H1 (cell line): ENCODE data around the gene RFX5. TPM values are rescaled to one million over a fixed set of nuclear protein-coding genes. Genes with fewer than 3 reads are reported as not detected.

ENCODE experiments used
- CTCF ChIA-PET: fragments of 300-600 bp; sonication (Branson Sonifier 250); formaldehyde crosslinking; loops from one replicate; lab custom pipeline; 2021; ENCODE audit not compliant: partially characterized antibody; lab: Charles Lee
- POLR2A ChIA-PET: fragments of 300-600 bp; sonication (Branson Sonifier 250); formaldehyde crosslinking; loops from one replicate; lab custom pipeline; 2021; ENCODE audit warnings: inconsistent platforms; ENCODE audit not compliant: partially characterized antibody; lab: Charles Lee
- DNase-seq, 2 experiments: peaks; one replicate each; pipeline versions ENCODE4 v3.0.0 to v3.0.0-alpha.2; 2010 to 2022; ENCODE audit warnings: low spot score in 2 of 2, low read depth in 1 of 2, mixed read lengths in 1 of 2
- FAIRE-seq: peaks from 2 replicates; lab custom pipeline; 2011; peaks lifted over from hg19 to GRCh38; lab: Jason Lieb, UNC
- H2AFZ ChIP-seq: 2 replicates; pipeline ENCODE4 v1.8.1; 2012; ENCODE audit warnings: low read length, inconsistent platforms
- H2AK5ac ChIP-seq: 2 replicates; pipeline ENCODE4 v1.6.1; 2013; ENCODE audit warnings: low read depth, low read length
- H2BK120ac ChIP-seq: replicated peaks from 2 replicates; pipeline ENCODE3; 2013; ENCODE audit warnings: low read depth, low read length, inconsistent platforms
- H2BK12ac ChIP-seq: 2 replicates; pipeline ENCODE4 v1.6.1; 2013; ENCODE audit warnings: low read depth, low read length
- H2BK15ac ChIP-seq: 2 replicates; pipeline ENCODE4 v1.6.1; 2013; ENCODE audit warnings: low read length
- H2BK20ac ChIP-seq: 2 replicates; pipeline ENCODE4 v1.6.1; 2013; ENCODE audit warnings: low read length
- H2BK5ac ChIP-seq: 2 replicates; pipeline ENCODE4 v1.6.1; 2013; ENCODE audit warnings: low read depth, low read length
- H3K14ac ChIP-seq: 2 replicates; pipeline ENCODE4 v1.6.1; 2013; ENCODE audit warnings: inconsistent platforms; ENCODE audit not compliant: insufficient read length
- H3K18ac ChIP-seq: 2 replicates; pipeline ENCODE4 v1.6.1; 2013; ENCODE audit warnings: low read length; ENCODE audit errors: extremely low read depth
- H3K23ac ChIP-seq: 2 replicates; pipeline ENCODE4 v1.6.1; 2013; ENCODE audit warnings: inconsistent platforms; ENCODE audit not compliant: insufficient read length
- H3K23me2 ChIP-seq: 2 replicates; pipeline ENCODE4 v1.6.1; 2013; ENCODE audit warnings: low read depth, low read length
- H3K27ac ChIP-seq: 2 replicates; pipeline ENCODE4 v1.6.1; 2011; ENCODE audit warnings: low read depth, low read length, inconsistent platforms
- H3K27me3 ChIP-seq, 4 experiments: replicated peaks in 1 of 4; 1 replicate in 1 of 4; 2 replicates in 3 of 4; pipeline versions ENCODE4 v1.6.1 to v1.8.1; 2011 to 2013; ENCODE audit warnings: low read length in 3 of 4, mild to moderate bottlenecking in 3 of 4, inconsistent platforms in 2 of 4, mixed read lengths in 2 of 4, moderate library complexity in 1 of 4; ENCODE audit not compliant: control insufficient read depth in 3 of 4, insufficient read depth in 3 of 4; ENCODE audit errors: extremely low read depth in 1 of 4
- H3K36me3 ChIP-seq, 4 experiments: 2 replicates each; pipeline versions ENCODE4 v1.6.1 to v1.8.1; 2011 to 2013; ENCODE audit warnings: mild to moderate bottlenecking in 4 of 4, low read length in 3 of 4, moderate library complexity in 2 of 4, control low read depth in 1 of 4, inconsistent platforms in 1 of 4; ENCODE audit not compliant: insufficient read depth in 4 of 4, control insufficient read depth in 2 of 4
- H3K4ac ChIP-seq: replicated peaks from 2 replicates; pipeline ENCODE3; 2013; ENCODE audit warnings: low read length, low read depth, mixed read lengths, inconsistent platforms; ENCODE audit not compliant: insufficient read length
- H3K4me1 ChIP-seq, 4 experiments: replicated peaks in 1 of 4; 1 replicate in 1 of 4; 2 replicates in 3 of 4; pipeline versions ENCODE4 v1.6.1 to v1.8.1; 2011 to 2013; ENCODE audit warnings: low read length in 3 of 4, inconsistent platforms in 2 of 4, mixed read lengths in 1 of 4; ENCODE audit not compliant: insufficient read depth in 4 of 4, control insufficient read depth in 3 of 4
- H3K4me2 ChIP-seq, 2 experiments: 2 replicates each; pipeline versions ENCODE4 v1.6.1 to v1.8.1; 2011 to 2013; ENCODE audit warnings: low read depth in 2 of 2, low read length in 2 of 2, control low read depth in 1 of 2, inconsistent platforms in 1 of 2, mild to moderate bottlenecking in 1 of 2; ENCODE audit not compliant: insufficient read depth in 1 of 2
- H3K4me3 ChIP-seq, 4 experiments: fragments of 200-600, 300-600 bp in 1 of 4; sonication (generic), shearing (Covaris generic), sonication (Bioruptor Twin) in 1 of 4; 2 replicates each; pipeline versions ENCODE4 v1.5.1 to v1.8.1; 2011 to 2016; ENCODE audit warnings: low read length in 4 of 4, low read depth in 3 of 4, control low read depth in 2 of 4, inconsistent platforms in 2 of 4, mild to moderate bottlenecking in 2 of 4, mixed read lengths in 1 of 4, moderate library complexity in 1 of 4; ENCODE audit not compliant: insufficient read depth in 2 of 4; ENCODE audit errors: extremely low read depth in 1 of 4
- H3K56ac ChIP-seq: replicated peaks from 2 replicates; pipeline ENCODE3; 2013; ENCODE audit warnings: low read depth, mild to moderate bottlenecking, mixed read lengths, low read length, inconsistent platforms; ENCODE audit not compliant: insufficient read length
- H3K79me1 ChIP-seq: 2 replicates; pipeline ENCODE4 v1.6.1; 2013; ENCODE audit warnings: low read depth, low read length, control low read depth
- H3K79me2 ChIP-seq, 2 experiments: 2 replicates each; pipeline versions ENCODE4 v1.6.1 to v1.8.1; 2012 to 2013; ENCODE audit warnings: low read length in 2 of 2, mild to moderate bottlenecking in 2 of 2, inconsistent platforms in 1 of 2; ENCODE audit not compliant: insufficient read depth in 2 of 2, control insufficient read depth in 1 of 2
- H3K9ac ChIP-seq, 4 experiments: replicated peaks in 1 of 4; 1 replicate in 1 of 4; 2 replicates in 3 of 4; pipeline versions ENCODE4 v1.6.1 to v1.8.1; 2011 to 2013; ENCODE audit warnings: low read depth in 3 of 4, low read length in 3 of 4, control low read depth in 2 of 4, mild to moderate bottlenecking in 2 of 4, moderate library complexity in 2 of 4, inconsistent platforms in 1 of 4; ENCODE audit errors: extremely low read depth in 1 of 4
- H3K9me3 ChIP-seq, 2 experiments: 2 replicates each; pipeline versions ENCODE4 v1.6.1 to v1.8.1; 2012 to 2013; ENCODE audit warnings: mild to moderate bottlenecking in 2 of 2, moderate library complexity in 2 of 2, control low read depth in 1 of 2, inconsistent platforms in 1 of 2, low read depth in 1 of 2, low read length in 1 of 2, mixed read lengths in 1 of 2; ENCODE audit not compliant: insufficient read depth in 2 of 2
- H4K20me1 ChIP-seq, 2 experiments: replicated peaks in 1 of 2; 2 replicates each; pipeline versions ENCODE3 to v1.8.1; 2011 to 2013; ENCODE audit warnings: inconsistent platforms in 2 of 2, low read length in 2 of 2, mild to moderate bottlenecking in 1 of 2; ENCODE audit not compliant: insufficient read depth in 2 of 2, control insufficient read depth in 1 of 2
- H4K5ac ChIP-seq: 2 replicates; pipeline ENCODE4 v1.6.1; 2013; ENCODE audit warnings: low read length, low read depth, mixed read lengths, inconsistent platforms; ENCODE audit not compliant: insufficient read length
- H4K8ac ChIP-seq: 2 replicates; pipeline ENCODE4 v1.8.0; 2013; ENCODE audit warnings: mild to moderate bottlenecking, moderate library complexity, low read length, inconsistent platforms; ENCODE audit not compliant: insufficient read depth; ENCODE audit errors: extremely low read depth
- H4K91ac ChIP-seq: replicated peaks from 2 replicates; pipeline ENCODE3; 2013; ENCODE audit warnings: low read length, mixed read lengths, inconsistent platforms; ENCODE audit not compliant: insufficient read length
- POLR2AphosphoS5 ChIP-seq: IDR thresholded peaks from 2 replicates; pipeline ENCODE4 v1.6.1; 2011; ENCODE audit warnings: low read depth, low read length
- TAF1 ChIP-seq: IDR thresholded peaks from 2 replicates; pipeline ENCODE4 v1.6.1; 2011; ENCODE audit warnings: mild to moderate bottlenecking, low read depth, low read length
- WGBS, 2 experiments: shearing (Covaris generic) in 1 of 2; methylation state at CpG; one replicate each; pipeline versions ENCODE4 v1.1.6 to v1.1.7; 2013 to 2015; ENCODE audit warnings: low lambda C conversion rate in 2 of 2, mixed read lengths in 2 of 2, inconsistent platforms in 1 of 2, low coverage in 1 of 2, missing lambda C conversion rate in 1 of 2; ENCODE audit not compliant: insufficient replicate concordance in 2 of 2, insufficient coverage in 1 of 2, insufficient read length in 1 of 2; ENCODE audit errors: extremely low coverage in 1 of 2, missing lambda C conversion rate in 1 of 2; 5-methylcytosine and 5-hydroxymethylcytosine counted together
- polyA plus RNA-seq, 7 experiments: library from polyadenylated mRNA; depleted of rRNA in 3 of 7; stranded (reverse) in 5 of 7; unstranded in 2 of 7; fragments of >200 nt in 5 of 7; fragments of 200-250 nt in 2 of 7; gene quantifications; 1 replicate in 5 of 7; 2 replicates in 1 of 7; 4 replicates in 1 of 7; pipeline versions ENCODE4 v1.2.1 to v1.2.3, GENCODE V29; 2011 to 2013; ENCODE audit warnings: missing spikeins in 2 of 7, mixed read lengths in 2 of 7
- total RNA-seq: library from RNA; stranded (reverse); fragmentation: NEBNext Ultra II Directional; extraction: Animal tissue kit (Norgen Biotek cat#: 25700); gene quantifications from 2 replicates; pipeline ENCODE4 v1.2.1, GENCODE V29; 2021

RFX5 gene
- total and polyA plus RNA-seq, 2 of the 8 experiments (the other 6 are each of a cell fraction or from before 2014, with no cell fraction given), result 27.8 to 59.7 TPM

DNA sequence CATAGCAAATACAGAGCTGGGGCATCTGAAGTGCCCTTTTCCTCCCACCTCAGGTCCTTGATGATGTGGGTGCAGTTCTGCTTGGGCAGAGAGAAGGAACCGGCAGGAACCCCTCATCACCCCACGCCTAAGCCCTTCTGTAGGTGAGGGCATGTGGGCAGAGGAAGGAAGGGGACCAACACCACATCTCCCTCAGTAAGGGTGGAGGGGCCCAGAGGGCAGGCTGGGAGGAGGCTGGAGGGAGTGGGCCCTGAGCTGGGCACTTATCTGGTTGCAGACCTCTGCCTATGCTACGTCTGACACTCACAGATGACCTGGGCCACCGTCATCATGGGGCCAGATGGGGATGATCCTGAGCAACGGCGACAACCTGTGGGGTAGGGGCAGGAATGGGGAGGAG, 54.0 kb downstream of the RFX5 start:
- Histone ChIP-seq H3K23ac (no peak overlapping the region), H3K27me3 (no peaks in the 10 kb centered on the region), H3K4me2 (no peak overlapping the region), H2AFZ (no peak overlapping the region), H4K8ac (no peak overlapping the region; the same call in 1 of the 2 replicates), H4K91ac (no peak overlapping the region), H3K4me1 (peaks cover 6 to 21% (median 15%) of the 10 kb centered on the region in 4 experiments), H3K9me3 (no peaks in the 10 kb centered on the region), H3K14ac (no peak overlapping the region), H3K4me3 (no peak overlapping the region), H2BK20ac (no peak overlapping the region), H4K5ac (no peak overlapping the region), H3K18ac (no peak overlapping the region; the same call in 1 of the 2 replicates), H3K79me1 (0 out of 2 replicates have a peak, but pooled peaks cover 9% of the 10 kb centered on the region), H3K79me2 (no peaks in the 10 kb centered on the region), H2BK12ac (no peak overlapping the region), H2BK120ac (no peak overlapping the region), H3K9ac (no peak overlapping the region), H3K56ac (no peak overlapping the region), H2BK15ac (no peak overlapping the region), H3K23me2 (no peaks in the 10 kb centered on the region), H2BK5ac (0 out of 2 replicates have a peak overlapping the region, but pooled peaks have one; percentile 1), H3K36me3 (peaks cover 9 to 62% (median 27%) of the 10 kb centered on the region in 4 experiments; a peak in 7 of 8 replicates), H4K20me1 (peaks cover 4 to 16% of the 10 kb centered on the region in 2 experiments), H2AK5ac (no peak overlapping the region), H3K27ac (no peak overlapping the region), H3K4ac (no peak overlapping the region)
- ChIA-PET POLR2A (interaction anchor here (0.6 to 9.9 kb wide), 17 partner anchors 8 to 327 kb away, joined by 3 to 213 read pairs (median 4); partner anchors contain the start of genes PI4KB, PSMB4, PSMD4 and ZNF687), CTCF (interaction anchor here (0.7 to 6.5 kb wide), 13 partner anchors 8 to 125 kb away, joined by 3 to 62 read pairs (median 4); no protein-coding TSS in a partner anchor)
- 85% methylated on average over 6 of the region's 6 CpGs; no CpG with 5 or more reads in 1 of the 2 experiments for WGBS, 2 experiments
- DNase-seq, result no peak
- FAIRE-seq, result no peak
- TF ChIP-seq POLR2AphosphoS5 (0 out of 2 replicates have a peak, but pooled peaks have one; percentile 2), TAF1 (no peak)
